Measurements from ENCODE around the gene FNBP1L.

- TF ChIP-seq CTCF (conservative IDR thresholded peaks at IDR 0.05; ENCODE audit: low read length) (no peak), EZH2phosphoT487 (IDR thresholded peaks at IDR 0.05; ENCODE audit: borderline replicate concordance, low read depth, low read length) (no peak)
These were observed 147.8 kb downstream of the FNBP1L start for GRCh38 chr1:93595743-93596142.

All from OCI-LY7 (cell line).